Measurements from ENCODE around the gene TNP2. TPM values are rescaled to one million over a fixed set of nuclear protein-coding genes. Genes with fewer than 3 reads are reported as not detected.

TNP2 gene
- total and polyA plus RNA-seq, 2 donors (not counting 3 experiments of a cell fraction or from before 2014, with no cell fraction given): not detected

GRCh38 chr16:11255737-11256660 lies 13.1 kb downstream of the TNP2 start, which contains the start of gene SOCS1:
Gene SOCS1, minus strand, starts transcription at chr16:11256204. Its CDS starts 726 bp downstream, at chr16:11255478.
- ChIA-PET POLR2A (interaction anchor here (0.6 to 2.5 kb wide), 22 partner anchors 9 to 839 kb away, joined by 3 to 22 read pairs (median 3); no protein-coding TSS in a partner anchor), CTCF (interaction anchor here (0.6 to 8.3 kb wide), 64 partner anchors 9 to 314 kb away, joined by 3 to 347 read pairs (median 4); partner anchors contain the start of genes CLEC16A, DEXI and TNP2)
- peak; percentile 88 for FAIRE-seq
- H3K36me3 ChIP-seq (ENCODE audit: control insufficient read depth in 2 of 2, extremely low read depth in 1 of 2, insufficient read depth in 2 of 2, low read length in 2 of 2): no peaks in the 10 kb centered on the region
- H3K4me2 ChIP-seq (ENCODE audit: insufficient read depth, low read length): peak within 1 kb of the TSS; percentile 78
- peak within 1 kb of the TSS; percentile 76 for H3K9ac ChIP-seq (replicated peaks; ENCODE audit: extremely low read depth, insufficient read depth, low read length)
- peak; percentile 78 for DNase-seq (ENCODE audit: low read depth, low spot score)
- peak within 1 kb of the TSS; percentile 31 for H3K27ac ChIP-seq (ENCODE audit: insufficient read depth, low read depth, low read length)
- no peaks in the 10 kb centered on the region for H3K79me2 ChIP-seq (ENCODE audit: control insufficient read depth, insufficient read depth, low read length)
- dilution Hi-C loops (cut with MboI; ENCODE audit: extremely low pct_ligation_motif_present, low sequenced_read_pairs) (no loop called here), intact Hi-C loops (cut with micrococcal nuclease) (loop anchor here (1.0 to 10.0 kb wide), 6 partner anchors 53 to 411 kb away; partner anchors contain the start of gene SNN)
- peak within 1 kb of the TSS; percentile 84 for H2AFZ ChIP-seq (ENCODE audit: low read depth, low read length)
- peaks cover 0 to 1% of the 10 kb centered on the region in 2 experiments for H3K27me3 ChIP-seq (ENCODE audit: control insufficient read depth in 2 of 2, insufficient read depth in 2 of 2, low read length in 2 of 2)
- no peaks in the 10 kb centered on the region for H4K20me1 ChIP-seq (replicated peaks; ENCODE audit: control insufficient read depth, extremely low read depth, insufficient read depth, low read length)
- no TSS peak for BruUV-seq (replicated peaks)
- TF ChIP-seq POLR2AphosphoS5 (IDR thresholded peaks at IDR 0.05; ENCODE audit: insufficient read depth, low read depth, low read length) (peak; percentile 97), MAX (IDR thresholded peaks at IDR 0.05; ENCODE audit: insufficient read depth, insufficient read length) (no peak), CTCF (IDR thresholded peaks at IDR 0.05; ENCODE audit: extremely low read depth in 1 of 2, insufficient read depth in 1 of 2, low read depth in 1 of 2, low read length in 2 of 2) (peak; percentile 76 to 86), FOS (IDR thresholded peaks at IDR 0.05; ENCODE audit: borderline replicate concordance, insufficient read depth, low read length) (no peak), POLR2A (IDR thresholded peaks at IDR 0.05; ENCODE audit: low read depth, low read length) (peak; percentile 97)
- no peaks in the 10 kb centered on the region for H3K9me1 ChIP-seq (replicated peaks; ENCODE audit: control insufficient read depth, extremely low read depth, insufficient read depth, low read length)
- H3K4me3 ChIP-seq (replicated peaks in 1 of 3; ENCODE audit: insufficient read depth in 1 of 3, low read depth in 1 of 3, low read length in 3 of 3): peak within 1 kb of the TSS; percentile 43 to 89 (median 73)
- H3K4me1 ChIP-seq (ENCODE audit: control insufficient read depth, extremely low read depth, insufficient read depth, low read length): peaks cover 10% of the 10 kb centered on the region
- H3K9me3 ChIP-seq (replicated peaks; ENCODE audit: control insufficient read depth, insufficient read depth, low read length): no peaks in the 10 kb centered on the region
